Duodenal mucosa (tissue), 2 donors: ENCODE measurements around the gene CCDC194.
A peak's percentile ranks its signal among the peaks of the same experiment; 100 is the strongest.

Experiments used
- H3K27ac ChIP-seq: one replicate; pipeline ENCODE4 v1.7.0; 2013; ENCODE audit warnings: low read depth, low read length
- H3K27me3 ChIP-seq, 2 donors: one replicate each; pipeline ENCODE4 v1.7.0; 2013; ENCODE audit warnings: low read length in 2 of 2, control low read depth in 1 of 2; ENCODE audit not compliant: insufficient read depth in 2 of 2, control insufficient read depth in 1 of 2
- H3K36me3 ChIP-seq, 2 donors: one replicate each; pipeline ENCODE4 v1.7.0; 2013; ENCODE audit warnings: low read length in 2 of 2, control low read depth in 1 of 2; ENCODE audit not compliant: insufficient read depth in 2 of 2, control insufficient read depth in 1 of 2
- H3K4me1 ChIP-seq, 2 donors: one replicate each; pipeline ENCODE4 v1.7.0; 2013; ENCODE audit warnings: low read length in 2 of 2, control low read depth in 1 of 2; ENCODE audit not compliant: insufficient read depth in 2 of 2, control insufficient read depth in 1 of 2
- H3K4me3 ChIP-seq, 2 donors: one replicate each; pipeline ENCODE4 v1.7.0; 2013; ENCODE audit warnings: low read length in 2 of 2, low read depth in 1 of 2
- H3K9ac ChIP-seq, 2 donors: one replicate each; pipeline ENCODE4 v1.7.0; 2013; ENCODE audit warnings: low read length in 2 of 2, low read depth in 1 of 2
- H3K9me3 ChIP-seq, 2 donors: one replicate each; pipeline ENCODE4 v1.7.0; 2013; ENCODE audit warnings: low read length in 2 of 2, control low read depth in 1 of 2; ENCODE audit not compliant: control insufficient read depth in 1 of 2

Gene CCDC194

DNA sequence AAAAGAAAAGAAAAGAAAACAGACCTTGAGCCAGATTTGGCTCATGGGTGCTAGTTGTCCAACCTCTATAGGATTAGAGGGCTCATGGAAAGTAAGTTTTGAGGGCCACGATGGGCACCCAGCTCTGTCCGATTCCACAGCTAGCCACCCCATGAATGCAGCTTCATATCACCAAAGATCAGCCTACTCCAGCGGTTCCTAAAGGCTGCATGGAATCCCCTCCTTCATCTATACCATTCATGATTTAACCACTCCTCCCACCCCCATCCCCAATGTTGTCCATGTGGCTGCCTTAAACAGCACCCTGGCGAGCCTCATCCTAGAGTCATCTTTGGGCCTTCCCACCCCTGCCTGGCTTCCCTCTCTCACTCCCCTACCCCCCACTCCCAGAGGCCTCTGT lies 27.9 kb upstream of the CCDC194 start:
- Histone ChIP-seq H3K4me1 (peaks cover 12 to 13% of the 10 kb centered on the region in 2 donors), H3K27ac (no peak overlapping the region), H3K4me3 (no peak overlapping the region), H3K36me3 (peaks cover 0 to 7% of the 10 kb centered on the region in 2 donors), H3K9me3 (no peaks in the 10 kb centered on the region), H3K9ac (no peak overlapping the region), H3K27me3 (no peaks in the 10 kb centered on the region)

DNA sequence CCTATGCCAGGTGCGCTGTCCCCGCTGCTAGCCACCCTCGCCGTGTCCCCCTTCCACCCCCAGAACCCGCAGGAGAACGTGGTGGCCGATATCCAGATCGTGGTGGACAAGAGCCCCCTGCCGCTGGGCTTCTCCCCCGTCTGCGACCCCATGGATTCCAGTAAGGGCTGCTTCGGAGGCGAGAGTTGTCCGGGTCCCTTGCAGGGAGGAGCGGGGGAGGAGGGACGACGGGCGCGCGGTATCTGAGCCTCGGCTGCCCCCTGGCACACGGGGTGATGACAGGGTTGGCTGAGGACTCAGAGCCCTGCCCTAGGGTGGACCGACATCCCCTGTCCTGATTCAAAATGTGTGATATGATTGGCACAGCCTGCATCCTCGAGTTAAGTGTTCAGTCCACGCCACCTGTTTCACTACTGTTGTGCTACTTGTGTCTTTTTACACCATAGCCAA lies 26.5 kb upstream of the CCDC194 start:
- Histone ChIP-seq H3K27ac (no peak overlapping the region), H3K9me3 (no peaks in the 10 kb centered on the region), H3K4me1 (peaks cover 12 to 13% of the 10 kb centered on the region in 2 donors), H3K27me3 (no peaks in the 10 kb centered on the region), H3K9ac (peak overlapping the region; percentile 69 to 77), H3K4me3 (peak overlapping the region; percentile 89 to 91), H3K36me3 (peaks cover 0 to 7% of the 10 kb centered on the region in 2 donors)

- no peaks in the 10 kb centered on the region for H3K27me3 ChIP-seq
- H3K4me3 ChIP-seq = peak within 1 kb of the TSS; percentile 89 to 91
- peaks cover 12 to 13% of the 10 kb centered on the region in 2 donors for H3K4me1 ChIP-seq
- no peaks in the 10 kb centered on the region for H3K9me3 ChIP-seq
- H3K27ac ChIP-seq = peak within 1 kb of the TSS; percentile 34
- peaks cover 0 to 7% of the 10 kb centered on the region in 2 donors for H3K36me3 ChIP-seq
- H3K9ac ChIP-seq = peak within 1 kb of the TSS; percentile 69 to 77
Measured at GRCh38 chr19:17419621-17420474, 25.9 kb upstream of the CCDC194 start, which contains the start of gene MVB12A. Gene MVB12A, plus strand, starts transcription at chr19:17420047. Its CDS starts 89 bp downstream, at chr19:17420136.

- Histone ChIP-seq H3K9ac (peak overlapping the region; percentile 41 to 63), H3K4me3 (peak overlapping the region; percentile 69 to 78), H3K27me3 (no peaks in the 10 kb centered on the region), H3K4me1 (peaks cover 12 to 13% of the 10 kb centered on the region in 2 donors), H3K9me3 (no peaks in the 10 kb centered on the region), H3K36me3 (peaks cover 0 to 10% of the 10 kb centered on the region in 2 donors), H3K27ac (peak overlapping the region; percentile 34)
Measured at GRCh38 chr19:17419154-17419620, 25.2 kb upstream of the CCDC194 start.

- Histone ChIP-seq H3K36me3 (peaks cover 0 to 11% of the 10 kb centered on the region in 2 donors), H3K27me3 (no peaks in the 10 kb centered on the region), H3K4me1 (peaks cover 12 to 13% of the 10 kb centered on the region in 2 donors), H3K27ac (no peak overlapping the region), H3K4me3 (peak overlapping the region; percentile 69 to 78), H3K9me3 (no peaks in the 10 kb centered on the region), H3K9ac (no peak overlapping the region)
Measured at GRCh38 chr19:17418710-17419109, 24.7 kb upstream of the CCDC194 start.

GRCh38 chr19:17415121-17415520 lies 21.1 kb upstream of the CCDC194 start:
- H3K36me3 ChIP-seq = peaks cover 0 to 20% of the 10 kb centered on the region in 2 donors
- no peak overlapping the region for H3K27ac ChIP-seq
- H3K4me1 ChIP-seq = peaks cover 6% of the 10 kb centered on the region in 2 donors
- no peaks in the 10 kb centered on the region for H3K9me3 ChIP-seq
- no peak overlapping the region for H3K4me3 ChIP-seq
- H3K27me3 ChIP-seq = no peaks in the 10 kb centered on the region
- H3K9ac ChIP-seq = no peak overlapping the region

- Histone ChIP-seq H3K4me3 (no peak overlapping the region), H3K27ac (no peak overlapping the region), H3K4me1 (peaks cover 3 to 4% of the 10 kb centered on the region in 2 donors), H3K9me3 (no peaks in the 10 kb centered on the region), H3K27me3 (no peaks in the 10 kb centered on the region), H3K36me3 (peaks cover 0 to 20% of the 10 kb centered on the region in 2 donors), H3K9ac (no peak overlapping the region)
Measured at GRCh38 chr19:17414097-17414496, 20.1 kb upstream of the CCDC194 start.

DNA sequence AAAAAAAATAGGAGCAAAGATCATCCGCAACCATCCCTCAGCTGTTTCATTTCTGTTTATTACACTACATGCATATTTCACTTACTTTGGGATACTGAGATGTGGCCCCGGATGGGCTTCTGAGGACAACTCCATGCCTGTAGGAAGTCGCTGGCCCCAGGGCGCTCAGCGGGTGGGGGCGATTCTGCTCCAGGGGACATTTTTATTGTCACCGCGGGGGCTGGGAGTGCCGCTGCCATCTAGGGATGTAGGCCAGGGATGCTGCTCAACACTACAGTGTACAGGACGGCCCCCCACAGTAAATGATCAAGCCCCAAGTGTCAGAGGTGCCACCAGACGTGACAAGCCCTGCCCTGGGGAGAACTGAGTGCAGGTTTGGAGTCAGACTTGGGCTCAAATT lies 17.8 kb upstream of the CCDC194 start:
- Histone ChIP-seq H3K4me1 (peaks cover 4 to 8% of the 10 kb centered on the region in 2 donors), H3K36me3 (peaks cover 0 to 20% of the 10 kb centered on the region in 2 donors), H3K27ac (no peak overlapping the region), H3K4me3 (no peak overlapping the region), H3K9ac (no peak overlapping the region), H3K27me3 (no peaks in the 10 kb centered on the region), H3K9me3 (no peaks in the 10 kb centered on the region)

- peaks cover 20 to 21% of the 10 kb centered on the region in 2 donors for H3K4me1 ChIP-seq
- no peak overlapping the region for H3K27ac ChIP-seq
Measured at GRCh38 chr19:17409990-17410389, 16.0 kb upstream of the CCDC194 start.

GRCh38 chr19:17406887-17407196 lies 12.8 kb upstream of the CCDC194 start:
- peak overlapping the region; percentile 68 to 80 for H3K4me3 ChIP-seq
- peaks cover 23 to 28% of the 10 kb centered on the region in 2 donors for H3K4me1 ChIP-seq
- H3K9me3 ChIP-seq = no peaks in the 10 kb centered on the region
- no peaks in the 10 kb centered on the region for H3K27me3 ChIP-seq
- H3K36me3 ChIP-seq = peaks cover 0 to 7% of the 10 kb centered on the region in 2 donors
- peak overlapping the region; percentile 87 for H3K27ac ChIP-seq
- peak overlapping the region; percentile 68 to 91 for H3K9ac ChIP-seq

More at GRCh38 chr19:17409990-17410389, 16.0 kb upstream of the CCDC194 start:
- Histone ChIP-seq H3K36me3 (peaks cover 0 to 20% of the 10 kb centered on the region in 2 donors), H3K4me3 (no peak overlapping the region), H3K9me3 (no peaks in the 10 kb centered on the region), H3K9ac (no peak overlapping the region), H3K27me3 (no peaks in the 10 kb centered on the region)
